Stimulated activated naive CD4-positive, alpha-beta T cell (primary cell): ENCODE results near the gene KCNH3.
"Not testable (repeated sequence)": the region's sequence is repeated elsewhere in the genome, so short reads cannot be mapped to it uniquely, and the experiment has no call there.

Experiments used
- DNase-seq, 6 experiments: peaks; one replicate each; lab custom pipeline; 2025; lab: John Stamatoyannopoulos, UW

Gene KCNH3

DNA sequence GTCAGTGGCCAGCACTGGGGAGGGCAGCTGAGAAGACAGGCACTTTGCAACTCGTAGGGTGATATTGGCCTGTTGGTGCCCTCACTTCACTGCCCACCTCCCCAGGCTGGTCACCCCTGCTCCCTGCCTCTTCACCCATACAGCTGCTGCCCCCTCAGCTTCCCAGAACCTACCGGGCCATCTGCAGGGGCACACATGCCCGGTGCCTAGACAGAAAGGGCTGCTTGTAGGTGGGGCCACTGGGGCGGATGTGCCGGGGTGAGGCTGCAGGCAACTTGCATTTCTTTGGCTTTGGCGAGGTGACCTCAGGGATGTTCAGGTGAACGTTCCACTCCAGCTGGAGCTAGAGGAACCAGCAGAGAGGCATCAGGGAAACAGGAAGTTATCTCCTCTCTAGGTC is 49.5 kb downstream of the KCNH3 start:
- DNase-seq, result no peak

DNA sequence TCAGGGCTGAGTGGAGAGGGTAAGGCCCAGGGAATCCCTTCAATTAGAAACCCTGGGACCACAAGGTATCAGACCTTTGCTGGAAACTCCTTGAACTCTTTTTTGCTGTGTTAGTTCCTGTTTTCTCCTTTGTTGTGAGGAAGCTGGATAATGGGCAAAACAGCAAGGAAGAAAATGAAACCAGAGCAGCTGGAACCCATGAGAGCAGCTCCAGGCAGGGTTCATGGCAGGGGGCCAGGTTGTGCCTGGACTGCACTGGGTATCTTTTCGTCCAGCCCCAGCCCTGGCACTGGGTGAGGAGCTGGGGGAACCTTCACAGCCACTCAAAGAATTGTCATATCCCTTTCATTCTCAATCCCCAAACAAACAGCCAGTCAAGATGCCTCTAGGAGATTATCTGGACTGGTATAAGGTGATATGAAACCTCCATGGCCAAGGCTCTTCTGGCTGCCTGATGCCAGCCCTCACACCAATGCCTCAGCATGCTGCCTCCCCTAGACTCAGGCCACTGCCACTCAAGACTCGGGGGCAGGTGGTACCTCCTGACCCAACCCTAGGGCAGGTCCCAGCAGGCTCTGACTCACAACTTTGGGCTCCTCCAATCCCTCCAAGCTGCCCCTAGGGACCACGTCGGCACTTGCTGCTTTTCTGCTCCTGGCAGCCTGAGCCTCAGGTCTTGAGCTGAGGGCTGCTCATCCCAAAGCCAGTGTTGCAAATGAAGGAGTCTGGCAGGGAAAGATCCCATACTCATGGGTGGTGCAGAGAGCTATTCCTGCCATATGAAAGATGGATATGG is 50.1 kb downstream of the KCNH3 start:
- no peak for DNase-seq

DNA sequence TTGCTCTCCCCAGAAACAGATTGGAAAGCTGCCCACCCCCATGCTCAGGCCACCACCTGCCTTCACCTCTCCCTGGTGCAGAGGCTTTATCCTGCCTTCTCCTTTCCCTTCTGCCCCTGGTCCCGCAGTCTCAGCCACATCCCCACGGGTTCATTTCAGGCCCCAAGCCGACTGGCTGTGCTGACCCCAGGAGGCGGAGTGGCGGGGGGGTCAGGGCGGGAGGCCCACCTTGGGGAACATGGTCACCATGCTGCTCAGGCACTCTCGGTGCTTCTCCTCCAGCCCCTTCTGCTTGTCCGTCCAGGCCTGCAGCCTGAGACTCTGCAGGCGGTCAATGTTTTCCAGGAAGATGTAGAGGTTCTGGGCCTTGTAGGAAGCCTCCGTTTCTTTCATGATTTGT is 59.7 kb downstream of the KCNH3 start:
- DNase-seq, result no peak

DNA sequence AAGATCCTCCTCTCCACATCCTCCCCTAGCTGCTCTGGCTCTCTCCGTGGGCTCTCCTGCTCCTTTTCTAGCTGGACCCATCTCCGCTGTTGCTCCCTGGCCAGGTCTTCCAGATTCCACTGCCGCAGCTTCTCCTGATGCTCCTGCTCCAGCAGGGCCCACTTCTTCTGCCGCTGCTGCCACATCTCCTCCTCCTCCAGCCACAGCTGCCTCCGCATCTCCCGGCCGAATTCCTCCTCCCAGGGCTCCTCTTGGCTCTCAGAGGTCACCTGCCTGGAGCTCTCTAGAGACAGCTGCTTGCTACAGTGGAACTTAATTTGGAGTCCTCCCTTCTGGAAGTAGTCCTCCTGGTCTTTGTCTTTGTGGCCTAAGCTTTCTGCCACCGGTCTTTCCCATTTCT is 61.1 kb downstream of the KCNH3 start:
- DNase-seq, result no peak

DNA sequence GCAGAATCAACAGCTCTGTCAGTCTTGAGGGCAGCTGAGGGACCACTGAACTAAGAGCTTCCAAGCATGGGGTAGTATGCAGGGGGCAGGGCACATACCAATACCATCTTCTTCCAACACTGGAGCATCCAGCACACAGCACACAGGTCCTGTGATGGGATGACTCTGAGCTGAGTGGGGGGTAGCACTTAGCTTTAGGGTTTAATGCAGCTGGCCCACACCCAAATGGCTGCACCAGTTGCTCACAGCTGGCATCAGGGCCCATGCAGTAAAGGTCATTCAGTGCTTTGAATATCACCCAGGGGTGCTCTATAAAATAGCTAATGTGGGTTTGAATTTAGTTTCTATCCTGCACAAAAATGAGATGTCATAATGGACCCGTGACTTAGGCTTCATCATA is 64.9 kb downstream of the KCNH3 start:
- no peak for DNase-seq

DNA sequence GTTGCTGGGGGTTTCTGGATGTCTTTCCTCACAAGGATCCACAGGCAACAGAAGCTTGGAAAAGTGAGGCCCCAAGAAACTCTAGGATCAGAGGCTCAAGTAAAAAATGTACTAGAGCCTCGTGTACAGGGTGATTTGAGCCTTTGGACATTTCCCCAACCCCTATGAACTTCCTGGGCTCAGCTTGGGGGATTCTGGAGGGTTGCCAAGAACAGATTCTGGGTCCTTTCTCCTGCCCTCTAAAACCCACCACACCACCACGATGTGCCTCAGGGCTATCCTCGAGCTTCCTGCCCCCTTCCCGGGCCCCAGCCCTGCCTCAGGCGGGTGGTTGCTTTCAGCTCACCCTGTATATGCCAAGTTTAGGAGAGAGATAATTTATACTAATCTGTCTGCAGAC is 66.0 kb downstream of the KCNH3 start:
- no peak for DNase-seq

DNA sequence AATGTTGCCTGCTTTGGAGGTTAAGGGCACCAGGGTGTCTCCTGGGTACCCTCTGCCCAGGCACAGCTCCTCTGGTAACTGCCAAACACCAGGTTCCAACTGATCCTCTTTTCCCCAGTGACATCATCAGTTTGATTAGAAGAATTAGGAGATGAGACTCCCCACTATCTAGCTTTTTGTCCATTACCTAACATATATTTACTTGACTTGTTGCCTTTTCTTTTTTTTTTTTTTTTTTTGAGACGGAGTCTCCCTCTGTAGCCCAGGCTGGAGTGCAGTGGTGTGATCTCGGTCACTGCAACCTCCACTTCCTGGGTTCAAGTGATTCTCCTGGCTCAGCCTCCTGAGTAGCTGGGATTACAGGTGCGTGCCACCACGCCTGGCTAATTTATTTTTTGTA is 66.7 kb downstream of the KCNH3 start, which contains the start of gene FAM186B:
FAM186B (minus strand) TSS at position 101 of the 400 bp plus-strand sequence. CDS start 162 bp downstream, outside the sequence.
- not testable (repeated sequence) for DNase-seq
